ENCODE results near the gene PNMT. TPM values are rescaled to one million over a fixed set of nuclear protein-coding genes. Genes with fewer than 3 reads are reported as not detected.

PNMT gene
- total and polyA plus RNA-seq, 2 of the 8 experiments (the other 6 are each of a cell fraction or from before 2014, with no cell fraction given) = 5.6 to 10.9 TPM

DNA sequence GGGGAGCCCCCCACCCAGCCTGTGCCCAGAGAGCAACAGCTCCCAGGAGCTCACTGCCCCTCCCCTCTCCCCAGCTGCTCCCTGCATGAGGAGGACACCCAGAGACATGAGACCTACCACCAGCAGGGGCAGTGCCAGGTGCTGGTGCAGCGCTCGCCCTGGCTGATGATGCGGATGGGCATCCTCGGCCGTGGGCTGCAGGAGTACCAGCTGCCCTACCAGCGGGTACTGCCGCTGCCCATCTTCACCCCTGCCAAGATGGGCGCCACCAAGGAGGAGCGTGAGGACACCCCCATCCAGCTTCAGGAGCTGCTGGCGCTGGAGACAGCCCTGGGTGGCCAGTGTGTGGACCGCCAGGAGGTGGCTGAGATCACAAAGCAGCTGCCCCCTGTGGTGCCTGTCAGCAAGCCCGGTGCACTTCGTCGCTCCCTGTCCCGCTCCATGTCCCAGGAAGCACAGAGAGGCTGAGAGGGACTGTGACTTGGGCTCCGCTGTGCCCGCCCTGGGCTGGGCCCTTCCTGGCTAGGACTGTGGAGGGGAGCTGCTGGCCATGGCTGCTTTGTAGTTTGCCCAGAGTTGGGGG is 2.5 kb upstream of the PNMT start:
- POLR2A ChIA-PET (ENCODE audit: partially characterized antibody) = interaction anchor here (0.7 to 32.5 kb wide), 9 partner anchors 15 to 190 kb away, joined by 3 to 708 read pairs (median 3); partner anchors contain the start of genes ERBB2 and PGAP3
- Histone ChIP-seq H2BK15ac (ENCODE audit: low read length) (peak overlapping the region; percentile 98; the same call in 1 of the 2 replicates), H3K4me2 (ENCODE audit: insufficient read depth in 1 of 2, low read depth in 2 of 2, low read length in 2 of 2) (no peak overlapping the region), H3K79me1 (ENCODE audit: low read depth, low read length) (no peaks in the 10 kb centered on the region), H3K23ac (ENCODE audit: insufficient read length) (no peak overlapping the region), H4K91ac (replicated peaks; ENCODE audit: insufficient read length, low read length) (peak overlapping the region; percentile 13), H3K4me3 (ENCODE audit: extremely low read depth in 1 of 4, insufficient read depth in 2 of 4, low read depth in 3 of 4, low read length in 4 of 4) (no peak overlapping the region), H3K56ac (replicated peaks; ENCODE audit: insufficient read length, low read depth, low read length) (no peak overlapping the region), H2AFZ (ENCODE audit: low read length) (no peak overlapping the region), H3K36me3 (ENCODE audit: control insufficient read depth in 2 of 4, insufficient read depth in 4 of 4, low read length in 3 of 4) (peaks cover 0 to 5% (median 1%) of the 10 kb centered on the region in 4 experiments; a peak in 3 of 8 replicates), H2BK120ac (replicated peaks; ENCODE audit: low read depth, low read length) (no peak overlapping the region), H3K23me2 (ENCODE audit: low read depth, low read length) (peaks cover 11% of the 10 kb centered on the region; the same call in 1 of the 2 replicates), H3K18ac (ENCODE audit: extremely low read depth, low read length) (no peak overlapping the region; the same call in 1 of the 2 replicates), H3K4ac (replicated peaks; ENCODE audit: insufficient read length, low read depth, low read length) (peak overlapping the region; percentile 2), H4K8ac (ENCODE audit: extremely low read depth, insufficient read depth, low read length) (no peak overlapping the region; the same call in 1 of the 2 replicates), H3K9me3 (ENCODE audit: insufficient read depth in 2 of 2, low read depth in 1 of 2, low read length in 1 of 2) (no peaks in the 10 kb centered on the region), H2BK20ac (ENCODE audit: low read length) (peak overlapping the region; percentile 61; the same call in 1 of the 2 replicates), H4K5ac (ENCODE audit: insufficient read length, low read depth, low read length) (no peak overlapping the region), H2BK5ac (ENCODE audit: low read depth, low read length) (peak overlapping the region; percentile 39; the same call in 1 of the 2 replicates), H3K27ac (ENCODE audit: low read depth, low read length) (no peak overlapping the region), H2BK12ac (ENCODE audit: low read depth, low read length) (peak overlapping the region; percentile 75; the same call in 1 of the 2 replicates), H3K27me3 (replicated peaks in 1 of 4; ENCODE audit: control insufficient read depth in 3 of 4, extremely low read depth in 1 of 4, insufficient read depth in 3 of 4, low read length in 3 of 4) (peaks cover 0 to 20% (median 6%) of the 10 kb centered on the region in 4 experiments; a peak in 4 of 7 replicates), H2AK5ac (ENCODE audit: low read depth, low read length) (peak overlapping the region; percentile 66), H3K4me1 (replicated peaks in 1 of 4; ENCODE audit: control insufficient read depth in 3 of 4, insufficient read depth in 4 of 4, low read length in 3 of 4) (peaks cover 0 to 48% (median 43%) of the 10 kb centered on the region in 4 experiments; a peak in 6 of 7 replicates), H3K79me2 (ENCODE audit: control insufficient read depth in 1 of 2, insufficient read depth in 2 of 2, low read length in 2 of 2) (no peaks in the 10 kb centered on the region), H4K20me1 (replicated peaks in 1 of 2; ENCODE audit: control insufficient read depth in 1 of 2, insufficient read depth in 2 of 2, low read length in 2 of 2) (peaks cover 0 to 2% of the 10 kb centered on the region in 2 experiments), H3K14ac (ENCODE audit: insufficient read length) (no peak overlapping the region), H3K9ac (replicated peaks in 1 of 4; ENCODE audit: extremely low read depth in 1 of 4, low read depth in 3 of 4, low read length in 3 of 4) (no peak overlapping the region)
- DNase-seq (ENCODE audit: low read depth in 1 of 2, low spot score in 2 of 2) = no peak
- TF ChIP-seq PHF8 (conservative IDR thresholded peaks at IDR 0.05; ENCODE audit: low read depth, low read length) (no peak), CTBP2 (IDR thresholded peaks at IDR 0.05; ENCODE audit: borderline replicate concordance, insufficient read depth, insufficient read length, low read length) (peak; percentile 29)
- FAIRE-seq = no peak
- CTCF ChIA-PET (ENCODE audit: partially characterized antibody) = interaction anchor here (0.7 to 52.4 kb wide), 9 partner anchors 9 to 139 kb away, joined by 3 to 1885 read pairs (median 3); partner anchors contain the start of genes MIEN1, PGAP3, PPP1R1B and STARD3
- WGBS, 2 experiments (ENCODE audit: extremely low coverage in 1 of 2, insufficient coverage in 1 of 2, insufficient read length in 1 of 2, insufficient replicate concordance in 2 of 2, low coverage in 1 of 2, low lambda C conversion rate in 2 of 2, missing lambda C conversion rate in 1 of 2) = 81% methylated on average over 17 of the region's 17 CpGs; no CpG with 5 or more reads in 1 of the 2 experiments
